GM04503 (cell line): ENCODE data around the gene ENDOU.

Experiments used
- DNase-seq: peaks from one replicate; pipeline ENCODE4 v3.0.0-alpha.2; 2012; ENCODE audit warnings: low read depth

ENDOU gene

GRCh38 chr12:47725091-47725772 lies at the start of gene ENDOU:
TSS of gene ENDOU (minus strand) at chr12:47725490. CDS start at chr12:47725413, 77 bp downstream.
- no peak for DNase-seq

- no peak for DNase-seq
These were observed 49.4 kb upstream of the ENDOU start for GRCh38 chr12:47774663-47775062.

GRCh38 chr12:47773858-47774580 lies 48.7 kb upstream of the ENDOU start:
- no peak for DNase-seq

- DNase-seq: no peak
These were observed 48.0 kb upstream of the ENDOU start, which contains the start of gene SLC48A1 for GRCh38 chr12:47773062-47773857. TSS of gene SLC48A1 (plus strand) at chr12:47773238. CDS start at chr12:47773305, 67 bp downstream.

GRCh38 chr12:47772738-47773061 lies 47.4 kb upstream of the ENDOU start:
- DNase-seq: no peak

- DNase-seq: no peak
These were observed 46.9 kb upstream of the ENDOU start for GRCh38 chr12:47772094-47772660.

- no peak for DNase-seq
These were observed 46.0 kb upstream of the ENDOU start for GRCh38 chr12:47771304-47771703.

GRCh38 chr12:47770086-47770726 lies 44.9 kb upstream of the ENDOU start:
- no peak for DNase-seq

GRCh38 chr12:47769234-47770085 lies 44.2 kb upstream of the ENDOU start:
- DNase-seq: no peak

- DNase-seq: no peak
These were observed 43.1 kb upstream of the ENDOU start for GRCh38 chr12:47768323-47768811.

- no peak for DNase-seq
These were observed 42.0 kb upstream of the ENDOU start for GRCh38 chr12:47767216-47767724.

GRCh38 chr12:47766502-47767215 lies 41.4 kb upstream of the ENDOU start:
- no peak for DNase-seq

- DNase-seq: no peak
These were observed 38.4 kb upstream of the ENDOU start for GRCh38 chr12:47763481-47764346.

GRCh38 chr12:47762850-47763465 lies 37.7 kb upstream of the ENDOU start:
- DNase-seq: no peak

- DNase-seq: peak; percentile 36
These were observed 33.8 kb upstream of the ENDOU start, which contains the start of gene RAPGEF3 for GRCh38 chr12:47758834-47759690. TSS of gene RAPGEF3 (minus strand) at chr12:47758880. CDS start at chr12:47758556, 324 bp downstream.

GRCh38 chr12:47758584-47758833 lies 33.2 kb upstream of the ENDOU start:
- no peak for DNase-seq

GRCh38 chr12:47757840-47758583 lies 32.7 kb upstream of the ENDOU start:
- DNase-seq: no peak
